ENCODE data around the gene MPHOSPH10. TPM values are rescaled to one million over a fixed set of nuclear protein-coding genes. Genes with fewer than 3 reads are reported as not detected.

The MPHOSPH10 gene
- total and polyA plus RNA-seq, 8 donors, result 16.2 to 30.6 (median 23.0) TPM

DNA sequence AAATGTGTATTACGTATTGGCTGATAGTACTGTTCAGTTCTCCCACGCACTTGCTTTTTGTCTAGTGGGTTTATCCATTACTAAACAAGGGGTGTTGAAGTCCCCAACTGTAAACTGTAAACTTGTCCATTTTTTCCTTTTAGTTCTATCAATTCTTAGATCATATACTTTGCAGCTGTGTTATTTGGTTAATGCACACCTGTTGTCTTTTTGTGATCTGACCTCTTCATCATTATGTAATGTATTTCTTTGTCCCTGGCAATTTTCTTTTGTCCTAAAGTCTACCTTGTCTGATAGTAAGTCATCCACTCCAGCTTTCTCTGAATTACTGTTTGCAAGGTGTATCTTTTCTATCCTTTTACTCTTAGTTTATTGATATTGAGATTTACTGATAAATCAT, 22.3 kb upstream of the MPHOSPH10 start:
- no peak for DNase-seq
- no peaks in the 10 kb centered on the region for H3K4me1 ChIP-seq
- 88 to 96% (median 94%) methylated on average over 2 of the region's 2 CpGs for WGBS, 5 donors
- no peak for TF ChIP-seq POLR2A (IDR thresholded peaks at IDR 0.05)
- no peak for TF ChIP-seq POLR2AphosphoS5 (IDR thresholded peaks at IDR 0.05)
- TF ChIP-seq, protein P1, sequence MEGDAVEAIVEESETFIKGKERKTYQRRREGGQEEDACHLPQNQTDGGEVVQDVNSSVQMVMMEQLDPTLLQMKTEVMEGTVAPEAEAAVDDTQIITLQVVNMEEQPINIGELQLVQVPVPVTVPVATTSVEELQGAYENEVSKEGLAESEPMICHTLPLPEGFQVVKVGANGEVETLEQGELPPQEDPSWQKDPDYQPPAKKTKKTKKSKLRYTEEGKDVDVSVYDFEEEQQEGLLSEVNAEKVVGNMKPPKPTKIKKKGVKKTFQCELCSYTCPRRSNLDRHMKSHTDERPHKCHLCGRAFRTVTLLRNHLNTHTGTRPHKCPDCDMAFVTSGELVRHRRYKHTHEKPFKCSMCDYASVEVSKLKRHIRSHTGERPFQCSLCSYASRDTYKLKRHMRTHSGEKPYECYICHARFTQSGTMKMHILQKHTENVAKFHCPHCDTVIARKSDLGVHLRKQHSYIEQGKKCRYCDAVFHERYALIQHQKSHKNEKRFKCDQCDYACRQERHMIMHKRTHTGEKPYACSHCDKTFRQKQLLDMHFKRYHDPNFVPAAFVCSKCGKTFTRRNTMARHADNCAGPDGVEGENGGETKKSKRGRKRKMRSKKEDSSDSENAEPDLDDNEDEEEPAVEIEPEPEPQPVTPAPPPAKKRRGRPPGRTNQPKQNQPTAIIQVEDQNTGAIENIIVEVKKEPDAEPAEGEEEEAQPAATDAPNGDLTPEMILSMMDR (IDR thresholded peaks at IDR 0.05), result no peak
- intact Hi-C loops (cut with DNase I; ENCODE audit: low total_unique reads), result no loop called here
- H3K9me3 ChIP-seq, result no peaks in the 10 kb centered on the region
- H3K27me3 ChIP-seq, result no peaks in the 10 kb centered on the region
- H3K27ac ChIP-seq, result no peak overlapping the region
- H3K36me3 ChIP-seq, result peaks cover 0 to 44% (median 29%) of the 10 kb centered on the region in 4 donors
- no peak overlapping the region for H3K4me3 ChIP-seq

DNA sequence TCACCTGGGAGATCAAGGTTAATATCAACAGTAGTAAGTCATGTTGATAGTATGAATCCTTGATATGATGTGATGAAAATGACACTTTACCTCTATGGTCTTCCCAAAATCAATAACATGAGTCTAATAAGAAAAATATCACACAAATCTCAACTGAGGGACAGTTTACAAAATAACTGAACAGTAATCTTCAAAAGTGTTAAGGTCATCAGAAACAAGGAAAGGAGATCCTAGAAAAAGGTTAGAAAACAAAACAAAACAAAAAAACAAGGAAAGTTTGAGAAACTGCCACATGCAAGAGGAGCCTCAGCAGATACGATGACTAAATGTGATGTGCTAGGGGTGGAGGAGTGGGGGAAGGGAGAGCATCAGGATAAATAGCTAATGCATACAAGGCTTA, 16.6 kb upstream of the MPHOSPH10 start:
- no peaks in the 10 kb centered on the region for H3K4me1 ChIP-seq
- H3K4me3 ChIP-seq, result no peak overlapping the region
- no peak for TF ChIP-seq POLR2A (IDR thresholded peaks at IDR 0.05)
- H3K9me3 ChIP-seq, result no peaks in the 10 kb centered on the region
- peaks cover 12 to 87% (median 76%) of the 10 kb centered on the region in 4 donors for H3K36me3 ChIP-seq
- H3K27me3 ChIP-seq, result no peaks in the 10 kb centered on the region
- H3K27ac ChIP-seq, result no peak overlapping the region
- DNase-seq, result no peak
- intact Hi-C loops (cut with DNase I; ENCODE audit: low total_unique reads), result no loop called here
- WGBS, 5 donors, result 85 to 100% (median 98%) methylated on average over 1 of the region's 1 CpG

GRCh38 chr2:71117063-71117462, 13.4 kb upstream of the MPHOSPH10 start:
- TF ChIP-seq, protein P1 (IDR thresholded peaks at IDR 0.05), result no peak
- no peak for TF ChIP-seq EP300 (IDR thresholded peaks at IDR 0.05)
- Histone ChIP-seq H3K9me3 (no peaks in the 10 kb centered on the region), H3K27me3 (no peaks in the 10 kb centered on the region), H3K4me3 (no peak overlapping the region), H3K36me3 (peaks cover 12 to 88% (median 84%) of the 10 kb centered on the region in 4 donors), H3K27ac (no peak overlapping the region), H3K4me1 (no peaks in the 10 kb centered on the region)
- intact Hi-C loops (cut with DNase I; ENCODE audit: low total_unique reads), result no loop called here
- no peak for DNase-seq

DNA sequence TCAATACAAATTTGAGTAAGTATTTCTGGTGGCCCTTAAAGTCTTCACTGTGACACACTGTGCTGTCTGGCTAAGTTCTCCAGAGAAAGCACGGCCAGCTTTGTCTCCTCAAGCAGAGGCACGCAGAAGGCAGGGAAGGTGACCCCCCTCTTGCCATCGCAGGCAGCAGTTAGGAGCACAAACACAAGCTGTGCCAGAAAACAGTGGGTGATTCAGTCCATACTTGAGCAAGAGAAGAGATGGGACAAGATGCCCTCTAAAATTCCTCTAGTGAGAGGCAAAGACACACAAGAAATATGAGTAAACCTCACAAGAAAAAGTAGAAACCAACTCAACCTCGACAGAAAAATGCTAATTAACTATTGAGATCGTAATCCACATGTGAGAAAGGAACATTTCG, 10.2 kb upstream of the MPHOSPH10 start:
- TF ChIP-seq, protein P1 (IDR thresholded peaks at IDR 0.05), result no peak
- no peak for TF ChIP-seq EP300 (IDR thresholded peaks at IDR 0.05)
- TF ChIP-seq POLR2AphosphoS5 (IDR thresholded peaks at IDR 0.05), result no peak
- no peak for TF ChIP-seq POLR2A (IDR thresholded peaks at IDR 0.05)
- H3K9me3 ChIP-seq, result no peaks in the 10 kb centered on the region
- 75 to 89% (median 81%) methylated on average over 6 of the region's 6 CpGs for WGBS, 5 donors
- no peak overlapping the region for H3K27ac ChIP-seq
- intact Hi-C loops (cut with DNase I; ENCODE audit: low total_unique reads), result no loop called here
- H3K27me3 ChIP-seq, result no peaks in the 10 kb centered on the region
- H3K4me1 ChIP-seq, result peaks cover 0 to 6% (median 0%) of the 10 kb centered on the region in 4 donors
- no peak overlapping the region for H3K4me3 ChIP-seq
- H3K36me3 ChIP-seq, result peaks cover 10 to 86% (median 81%) of the 10 kb centered on the region in 4 donors
- DNase-seq, result no peak

DNA sequence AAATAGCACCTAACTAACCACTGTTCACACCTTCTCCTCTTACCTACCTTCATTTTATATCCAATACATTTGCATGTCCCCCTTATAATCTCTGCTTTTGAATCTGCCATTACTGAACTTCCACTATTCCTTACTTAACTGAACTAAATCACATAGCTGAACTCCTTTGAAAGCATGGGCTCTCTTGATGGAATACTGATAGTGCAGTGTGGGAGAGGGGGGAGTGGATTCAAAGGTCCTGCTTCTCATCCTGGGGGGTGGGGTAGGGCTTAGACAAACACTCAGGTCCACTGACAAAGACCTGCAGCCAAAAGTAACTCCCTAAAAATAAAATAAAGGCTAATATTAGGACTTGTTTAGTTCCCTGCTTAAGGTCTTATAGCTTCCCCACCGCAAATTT, 9.0 kb upstream of the MPHOSPH10 start:
- TF ChIP-seq POLR2AphosphoS5 (IDR thresholded peaks at IDR 0.05) (no peak), POLR2A (IDR thresholded peaks at IDR 0.05) (no peak), EP300 (IDR thresholded peaks at IDR 0.05) (no peak)
- TF ChIP-seq, protein P1 (IDR thresholded peaks at IDR 0.05), result no peak
- intact Hi-C loops (cut with DNase I; ENCODE audit: low total_unique reads), result no loop called here
- WGBS, 5 donors, result 93 to 100% (median 100%) methylated on average over 1 of the region's 1 CpG
- Histone ChIP-seq H3K27ac (no peak overlapping the region), H3K9me3 (no peaks in the 10 kb centered on the region), H3K36me3 (peaks cover 7 to 73% (median 68%) of the 10 kb centered on the region in 4 donors), H3K4me1 (peaks cover 0 to 6% (median 3%) of the 10 kb centered on the region in 4 donors), H3K4me3 (no peak overlapping the region), H3K27me3 (no peaks in the 10 kb centered on the region)
- DNase-seq, result no peak
